Activated naive CD4-positive, alpha-beta T cell treated with anti-CD3 and anti-CD28 coated beads for 36 hours (primary cell): ENCODE data around the gene NUP98. TPM values are rescaled to one million over a fixed set of nuclear protein-coding genes. Genes with fewer than 3 reads are reported as not detected.

Experiments used
- CTCF ChIA-PET: fragments of 350-600 bp; sonication (Branson Sonifier 250); formaldehyde crosslinking; loops from one replicate; lab custom pipeline; 2021; ENCODE audit warnings: antibody characterized with exemption; lab: Charles Lee
- DNase-seq: peaks from one replicate; pipeline ENCODE4 v3.0.0-alpha.2; 2020
- H3K27ac Mint-ChIP-seq: one replicate; pipeline ENCODE4 v1.8.0; 2021; ENCODE audit warnings: mild to moderate bottlenecking, mixed read lengths
- H3K27me3 Mint-ChIP-seq: one replicate; pipeline ENCODE4 v1.8.0; 2021; ENCODE audit warnings: low read depth, mixed read lengths
- H3K36me3 Mint-ChIP-seq: one replicate; pipeline ENCODE4 v1.8.0; 2021; ENCODE audit warnings: low read depth, mixed read lengths
- H3K4me1 Mint-ChIP-seq: one replicate; pipeline ENCODE4 v1.8.0; 2021; ENCODE audit warnings: low read depth, mixed read lengths
- H3K4me3 Mint-ChIP-seq: one replicate; pipeline ENCODE4 v1.8.0; 2021; ENCODE audit warnings: mild to moderate bottlenecking, moderate library complexity, mixed read lengths
- H3K9me3 Mint-ChIP-seq: one replicate; pipeline ENCODE4 v1.8.0; 2021; ENCODE audit warnings: mixed read lengths
- intact Hi-C: fragments of 100-400 bp; cut with micrococcal nuclease; formaldehyde crosslinking; loops from one replicate; pipeline ENCODE4 v1.15.1; 2023
- total RNA-seq, 2 experiments: library from RNA; stranded (reverse); gene quantifications; one replicate each; pipeline ENCODE4 v1.2.3, GENCODE V29; 2021

Gene NUP98
- total RNA-seq, 2 experiments from 2014 or later: 90.8 to 97.6 TPM

- intact Hi-C loops: no loop called here
- no peaks in the 10 kb centered on the region for H3K9me3 Mint-ChIP-seq
- H3K4me3 Mint-ChIP-seq: no peak overlapping the region
- CTCF ChIA-PET: no interaction called here
- no peak overlapping the region for H3K27ac Mint-ChIP-seq
- H3K27me3 Mint-ChIP-seq: no peaks in the 10 kb centered on the region
- H3K4me1 Mint-ChIP-seq: no peaks in the 10 kb centered on the region
- peaks cover 53% of the 10 kb centered on the region for H3K36me3 Mint-ChIP-seq
- DNase-seq: no peak
Measured at GRCh38 chr11:3720997-3721396, 76.4 kb downstream of the NUP98 start.

- no peaks in the 10 kb centered on the region for H3K27me3 Mint-ChIP-seq
- no peak overlapping the region for H3K27ac Mint-ChIP-seq
- no peak overlapping the region for H3K4me3 Mint-ChIP-seq
- intact Hi-C loops: no loop called here
- CTCF ChIA-PET: no interaction called here
- H3K9me3 Mint-ChIP-seq: no peaks in the 10 kb centered on the region
- H3K4me1 Mint-ChIP-seq: peaks cover 3% of the 10 kb centered on the region
- no peak for DNase-seq
- H3K36me3 Mint-ChIP-seq: peaks cover 28% of the 10 kb centered on the region
Measured at GRCh38 chr11:3712274-3712673, 85.1 kb downstream of the NUP98 start.

GRCh38 chr11:3710485-3711259, 86.7 kb downstream of the NUP98 start:
- Mint-ChIP-seq H3K4me1 (peaks cover 3% of the 10 kb centered on the region), H3K27me3 (no peaks in the 10 kb centered on the region), H3K4me3 (no peak overlapping the region), H3K36me3 (peaks cover 29% of the 10 kb centered on the region), H3K9me3 (no peaks in the 10 kb centered on the region), H3K27ac (peak overlapping the region; percentile 39)
- intact Hi-C loops: no loop called here
- DNase-seq: no peak
- CTCF ChIA-PET: interaction anchor here (0.6 to 1.5 kb wide), 4 partner anchors 10 to 264 kb away, joined by 3 to 4 read pairs (median 3); partner anchors contain the start of gene PGAP2

DNA sequence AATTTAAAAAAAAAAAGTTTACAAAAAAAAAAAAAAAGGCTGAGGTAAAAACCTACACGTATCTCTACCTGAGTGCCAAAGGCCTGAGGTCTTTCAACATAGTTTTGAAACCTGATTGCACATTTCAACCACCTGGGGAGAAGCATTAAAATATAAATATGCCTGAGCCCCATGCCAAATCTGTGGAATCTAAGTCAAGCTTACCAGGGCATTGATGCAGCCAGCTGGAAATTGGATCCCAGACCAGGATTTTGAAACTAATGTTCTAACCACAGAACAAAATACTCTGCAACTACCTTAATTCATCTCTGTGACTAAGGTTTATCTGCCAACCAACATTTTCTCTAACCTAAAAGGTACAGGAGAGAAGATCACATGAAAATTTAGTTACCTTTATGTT, 87.4 kb downstream of the NUP98 start:
- H3K4me3 Mint-ChIP-seq: no peak overlapping the region
- H3K27me3 Mint-ChIP-seq: no peaks in the 10 kb centered on the region
- H3K36me3 Mint-ChIP-seq: peaks cover 29% of the 10 kb centered on the region
- CTCF ChIA-PET: interaction anchor here (0.6 kb wide), 2 partner anchors 17 to 265 kb away, joined by 3 to 4 read pairs; no protein-coding TSS in a partner anchor
- no peaks in the 10 kb centered on the region for H3K9me3 Mint-ChIP-seq
- peaks cover 3% of the 10 kb centered on the region for H3K4me1 Mint-ChIP-seq
- no peak overlapping the region for H3K27ac Mint-ChIP-seq
- intact Hi-C loops: loop anchor here (10.0 kb wide), 1 partner anchor 45 kb away; no protein-coding TSS in a partner anchor
- DNase-seq: no peak

- intact Hi-C loops: loop anchor here (10.0 kb wide), 1 partner anchor 48 kb away; no protein-coding TSS in a partner anchor
- Mint-ChIP-seq H3K27ac (no peak overlapping the region), H3K4me1 (peaks cover 3% of the 10 kb centered on the region), H3K9me3 (no peaks in the 10 kb centered on the region), H3K4me3 (no peak overlapping the region), H3K27me3 (no peaks in the 10 kb centered on the region), H3K36me3 (peaks cover 31% of the 10 kb centered on the region)
- DNase-seq: no peak
- CTCF ChIA-PET: interaction anchor here (0.6 kb wide), 1 partner anchor 40 kb away, joined by 3 read pairs; no protein-coding TSS in a partner anchor
Measured at GRCh38 chr11:3707176-3707575, 90.2 kb downstream of the NUP98 start.

GRCh38 chr11:3703383-3703782, 94.0 kb downstream of the NUP98 start:
- H3K4me1 Mint-ChIP-seq: no peaks in the 10 kb centered on the region
- DNase-seq: no peak
- intact Hi-C loops: loop anchor here (10.0 kb wide), 1 partner anchor 51 kb away; no protein-coding TSS in a partner anchor
- no peaks in the 10 kb centered on the region for H3K9me3 Mint-ChIP-seq
- H3K27ac Mint-ChIP-seq: no peak overlapping the region
- H3K27me3 Mint-ChIP-seq: no peaks in the 10 kb centered on the region
- CTCF ChIA-PET: no interaction called here
- H3K4me3 Mint-ChIP-seq: no peak overlapping the region
- H3K36me3 Mint-ChIP-seq: peaks cover 44% of the 10 kb centered on the region

- intact Hi-C loops: loop anchor here (10.0 kb wide), 1 partner anchor 54 kb away; no protein-coding TSS in a partner anchor
- H3K36me3 Mint-ChIP-seq: peaks cover 45% of the 10 kb centered on the region
- DNase-seq: no peak
- no peaks in the 10 kb centered on the region for H3K4me1 Mint-ChIP-seq
- H3K4me3 Mint-ChIP-seq: no peak overlapping the region
- H3K9me3 Mint-ChIP-seq: no peaks in the 10 kb centered on the region
- CTCF ChIA-PET: interaction anchor here (0.5 to 1.2 kb wide), 5 partner anchors 10 to 152 kb away, joined by 3 to 4 read pairs (median 3); no protein-coding TSS in a partner anchor
- H3K27ac Mint-ChIP-seq: no peak overlapping the region
- H3K27me3 Mint-ChIP-seq: no peaks in the 10 kb centered on the region
Measured at GRCh38 chr11:3700910-3701309, 96.4 kb downstream of the NUP98 start.

DNA sequence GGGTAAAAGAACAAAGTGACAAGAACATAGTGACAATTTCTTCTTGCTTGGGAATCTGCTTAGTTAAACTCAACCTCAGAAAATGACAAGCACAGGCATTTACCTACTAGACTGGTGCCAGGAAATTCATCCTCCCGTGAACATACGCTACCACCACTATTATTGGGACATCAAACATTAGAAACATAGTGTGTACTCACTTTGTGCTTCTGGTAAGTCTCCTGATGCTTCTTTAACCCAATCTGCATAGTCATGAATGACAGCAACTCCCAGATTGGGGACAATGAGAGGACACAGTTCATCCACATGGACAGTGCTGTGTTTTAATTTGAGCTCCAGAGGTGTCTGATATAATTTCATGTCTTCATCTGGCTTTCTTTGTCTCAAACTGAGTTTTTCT, 96.9 kb downstream of the NUP98 start:
- intact Hi-C loops: loop anchor here (10.0 kb wide), 1 partner anchor 54 kb away; no protein-coding TSS in a partner anchor
- H3K27ac Mint-ChIP-seq: peak overlapping the region; percentile 51
- no peaks in the 10 kb centered on the region for H3K27me3 Mint-ChIP-seq
- no peak for DNase-seq
- CTCF ChIA-PET: interaction anchor here (0.6 to 1.2 kb wide), 4 partner anchors 11 to 153 kb away, joined by 3 to 4 read pairs (median 3); no protein-coding TSS in a partner anchor
- no peaks in the 10 kb centered on the region for H3K4me1 Mint-ChIP-seq
- H3K4me3 Mint-ChIP-seq: no peak overlapping the region
- no peaks in the 10 kb centered on the region for H3K9me3 Mint-ChIP-seq
- H3K36me3 Mint-ChIP-seq: peaks cover 48% of the 10 kb centered on the region

GRCh38 chr11:3686751-3687150, 110.6 kb downstream of the NUP98 start:
- CTCF ChIA-PET: no interaction called here
- intact Hi-C loops: no loop called here
- no peak for DNase-seq
- H3K27me3 Mint-ChIP-seq: no peaks in the 10 kb centered on the region
- H3K4me1 Mint-ChIP-seq: peaks cover 12% of the 10 kb centered on the region
- H3K9me3 Mint-ChIP-seq: no peaks in the 10 kb centered on the region
- H3K36me3 Mint-ChIP-seq: peaks cover 37% of the 10 kb centered on the region
- H3K27ac Mint-ChIP-seq: no peak overlapping the region
- no peak overlapping the region for H3K4me3 Mint-ChIP-seq

DNA sequence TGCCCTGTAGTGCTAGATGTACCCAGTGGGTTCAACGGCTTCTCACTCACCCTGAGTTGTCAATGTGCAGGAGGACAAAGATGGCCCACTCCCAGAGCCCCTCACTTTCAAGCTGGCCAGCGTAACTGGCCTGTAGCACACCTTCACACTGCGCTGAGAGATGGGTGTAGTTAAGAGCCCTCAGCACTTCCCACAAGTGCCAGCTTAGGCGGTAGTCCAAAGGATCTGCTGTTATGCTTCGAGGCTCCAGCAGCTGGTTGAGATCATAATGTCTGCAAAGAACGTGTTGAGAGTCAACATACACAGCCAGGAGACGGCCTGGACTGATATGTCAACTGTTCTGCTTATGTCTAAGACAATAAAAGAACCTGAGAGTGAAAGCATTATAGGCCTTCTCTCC, 111.4 kb downstream of the NUP98 start:
- Mint-ChIP-seq H3K36me3 (peaks cover 37% of the 10 kb centered on the region), H3K9me3 (no peaks in the 10 kb centered on the region), H3K27ac (no peak overlapping the region), H3K27me3 (no peaks in the 10 kb centered on the region), H3K4me3 (no peak overlapping the region), H3K4me1 (peaks cover 12% of the 10 kb centered on the region)
- CTCF ChIA-PET: no interaction called here
- intact Hi-C loops: no loop called here
- no peak for DNase-seq

GRCh38 chr11:3684819-3685172, 112.6 kb downstream of the NUP98 start:
- no peak overlapping the region for H3K4me3 Mint-ChIP-seq
- no peak for DNase-seq
- peaks cover 12% of the 10 kb centered on the region for H3K4me1 Mint-ChIP-seq
- no peak overlapping the region for H3K27ac Mint-ChIP-seq
- CTCF ChIA-PET: interaction anchor here (0.5 to 0.6 kb wide), 2 partner anchors 388 to 409 kb away, joined by 3 to 4 read pairs; no protein-coding TSS in a partner anchor
- H3K9me3 Mint-ChIP-seq: no peaks in the 10 kb centered on the region
- H3K36me3 Mint-ChIP-seq: peaks cover 40% of the 10 kb centered on the region
- H3K27me3 Mint-ChIP-seq: no peaks in the 10 kb centered on the region
- intact Hi-C loops: loop anchor here (5.0 kb wide), 1 partner anchor 123 kb away; the partner anchor contains the start of gene PGAP2

DNA sequence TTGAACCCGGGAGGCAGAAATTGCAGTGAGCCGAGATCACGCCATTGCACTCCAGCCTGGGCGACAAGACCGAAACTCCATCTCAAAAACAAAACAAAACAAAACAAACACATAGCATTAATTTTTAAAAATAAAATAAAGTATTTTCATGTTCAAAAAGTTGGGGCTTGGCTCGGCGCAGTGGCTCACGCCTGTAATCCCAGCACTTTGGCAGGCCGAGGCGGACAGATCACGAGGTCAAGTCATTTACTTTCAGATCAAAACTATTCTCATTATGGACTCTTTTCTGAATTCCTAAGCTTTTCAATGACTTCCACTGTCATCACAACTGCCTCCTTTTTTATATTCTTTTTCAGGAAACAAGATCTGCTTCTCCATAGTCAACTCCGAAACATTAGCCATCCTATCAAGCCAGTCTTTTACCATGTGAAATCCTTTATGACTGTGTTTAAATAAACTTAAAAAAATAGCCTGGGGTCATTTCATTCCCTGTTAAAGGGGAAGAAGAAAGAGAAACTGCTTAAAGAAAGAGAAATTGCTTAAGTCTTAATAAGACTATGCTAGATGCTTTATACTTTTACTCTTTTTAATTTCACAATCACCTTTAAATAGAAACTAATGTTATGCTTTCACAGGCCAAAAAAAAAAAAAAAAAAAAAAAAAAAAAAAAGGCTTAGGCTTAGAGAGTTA, 113.1 kb downstream of the NUP98 start:
- CTCF ChIA-PET: interaction anchor here (0.5 to 1.1 kb wide), 3 partner anchors 130 to 410 kb away, joined by 3 to 5 read pairs (median 4); no protein-coding TSS in a partner anchor
- H3K27me3 Mint-ChIP-seq: no peaks in the 10 kb centered on the region
- H3K4me3 Mint-ChIP-seq: no peak overlapping the region
- no peak overlapping the region for H3K27ac Mint-ChIP-seq
- H3K4me1 Mint-ChIP-seq: peaks cover 12% of the 10 kb centered on the region
- no peaks in the 10 kb centered on the region for H3K9me3 Mint-ChIP-seq
- peaks cover 42% of the 10 kb centered on the region for H3K36me3 Mint-ChIP-seq
- DNase-seq: no peak
- intact Hi-C loops: loop anchor here (5.0 kb wide), 1 partner anchor 123 kb away; the partner anchor contains the start of gene PGAP2
